Measurements from ENCODE around the gene HBZ.
A peak's percentile ranks its signal among the peaks of the same experiment; 100 is the strongest.
"Not testable (repeated sequence)": the region's sequence is repeated elsewhere in the genome, so short reads cannot be mapped to it uniquely, and the experiment has no call there.

HBZ gene

DNA sequence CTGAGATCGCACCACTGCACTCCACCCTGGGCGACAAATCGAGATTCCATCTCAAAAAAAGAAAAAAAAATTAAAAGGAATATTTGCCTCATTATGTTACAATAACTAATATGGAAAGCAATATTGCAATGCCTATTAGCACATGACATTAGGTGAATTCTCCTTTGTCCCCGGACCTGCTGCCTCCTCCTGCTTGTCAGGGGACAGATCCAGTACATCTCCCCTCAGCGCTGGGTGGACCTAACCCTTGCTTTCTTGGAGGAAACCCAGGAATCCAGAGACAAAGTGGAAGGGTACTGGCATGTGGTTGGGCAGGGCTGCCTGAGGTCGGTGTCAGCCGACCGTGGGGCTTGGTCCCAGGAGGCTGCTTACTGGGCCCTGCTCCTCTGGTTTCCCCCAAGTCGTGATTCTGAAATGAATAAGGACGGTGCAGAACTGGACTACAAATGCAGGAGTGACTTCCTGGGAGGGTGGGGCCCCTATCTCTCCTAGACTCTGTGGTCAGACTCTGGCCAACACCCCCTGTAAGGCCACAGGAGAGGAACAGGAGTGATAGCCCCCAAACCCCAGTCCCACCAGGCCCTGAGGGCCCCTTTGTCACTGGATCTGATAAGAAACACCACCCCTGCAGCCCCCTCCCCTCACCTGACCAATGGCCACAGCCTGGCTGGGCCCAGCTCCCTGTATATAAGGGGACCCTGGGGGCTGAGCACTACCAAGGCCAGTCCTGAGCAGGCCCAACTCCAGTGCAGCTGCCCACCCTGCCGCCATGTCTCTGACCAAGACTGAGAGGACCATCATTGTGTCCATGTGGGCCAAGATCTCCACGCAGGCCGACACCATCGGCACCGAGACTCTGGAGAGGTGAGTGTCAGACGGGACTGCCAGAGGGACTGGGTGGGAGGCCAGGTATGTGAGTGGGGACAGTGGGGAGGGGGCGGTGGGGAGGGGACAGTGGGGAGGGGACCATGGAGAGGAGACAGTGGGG is at the start of gene HBZ:
Gene HBZ (plus strand): TSS at position 504 of the 988 bp plus-strand sequence. CDS start 266 bp downstream, at position 770.
- DNase-seq (ENCODE audit: low spot score) = no peak

DNA sequence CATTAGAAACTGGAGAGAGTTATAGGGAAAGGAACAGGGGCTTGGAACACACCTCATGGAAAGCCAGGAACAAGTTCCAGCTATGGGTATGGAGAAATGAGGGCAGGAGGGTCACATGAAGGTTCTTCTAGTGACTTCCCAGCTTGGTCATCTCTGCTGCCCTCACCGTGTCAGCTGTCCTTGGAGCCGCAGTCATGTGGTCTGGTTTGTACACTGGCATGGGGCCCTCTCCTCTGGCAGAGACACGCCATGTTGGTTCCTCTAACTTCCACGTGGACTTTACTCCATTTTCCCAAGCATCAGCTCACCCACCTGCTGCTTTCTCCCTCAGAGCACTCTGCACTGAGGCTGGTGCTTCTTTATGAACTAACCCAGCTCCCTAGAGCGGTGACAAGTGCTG is 48.1 kb upstream of the HBZ start:
- no peak for DNase-seq (ENCODE audit: low spot score)

DNA sequence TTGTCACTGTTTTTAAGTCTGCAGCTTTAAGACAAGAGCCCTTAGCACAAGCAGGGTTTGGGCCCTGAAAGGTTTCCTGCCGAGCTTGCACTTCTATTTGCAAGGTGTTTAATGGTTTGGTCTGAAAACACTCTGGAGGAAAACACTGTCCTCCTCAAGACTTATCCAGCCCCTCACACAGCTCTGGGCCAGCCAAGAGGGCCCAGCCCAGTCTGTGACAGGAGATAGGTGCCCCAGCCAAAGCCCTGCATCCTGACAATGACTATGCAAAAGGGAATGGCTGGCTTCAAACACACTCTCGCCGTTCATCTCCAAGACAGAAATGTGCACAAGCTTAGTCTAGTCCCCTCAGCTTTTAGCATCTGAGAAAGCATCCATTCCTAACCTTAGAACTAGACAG is 47.5 kb upstream of the HBZ start:
- no peak for DNase-seq (ENCODE audit: low spot score)

DNA sequence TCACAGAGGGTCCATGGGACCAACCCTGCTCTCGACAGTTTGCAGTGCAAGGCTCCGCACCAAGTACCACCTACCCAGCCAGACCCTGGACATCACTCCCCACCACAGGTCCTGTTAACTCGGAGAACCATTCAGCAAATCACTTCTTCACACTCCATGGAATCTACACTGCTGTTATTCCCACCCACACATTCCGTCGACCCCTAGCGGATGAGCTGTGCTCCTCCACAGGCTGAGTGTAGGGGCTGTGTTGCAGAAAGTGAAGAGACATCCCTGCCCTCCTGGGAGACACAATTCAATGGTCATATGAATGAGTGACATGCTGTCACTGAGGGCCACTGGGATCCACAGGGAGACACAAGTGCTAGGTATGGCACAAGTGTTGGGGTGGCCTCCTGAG is 46.9 kb upstream of the HBZ start:
- DNase-seq (ENCODE audit: low spot score) = no peak

DNA sequence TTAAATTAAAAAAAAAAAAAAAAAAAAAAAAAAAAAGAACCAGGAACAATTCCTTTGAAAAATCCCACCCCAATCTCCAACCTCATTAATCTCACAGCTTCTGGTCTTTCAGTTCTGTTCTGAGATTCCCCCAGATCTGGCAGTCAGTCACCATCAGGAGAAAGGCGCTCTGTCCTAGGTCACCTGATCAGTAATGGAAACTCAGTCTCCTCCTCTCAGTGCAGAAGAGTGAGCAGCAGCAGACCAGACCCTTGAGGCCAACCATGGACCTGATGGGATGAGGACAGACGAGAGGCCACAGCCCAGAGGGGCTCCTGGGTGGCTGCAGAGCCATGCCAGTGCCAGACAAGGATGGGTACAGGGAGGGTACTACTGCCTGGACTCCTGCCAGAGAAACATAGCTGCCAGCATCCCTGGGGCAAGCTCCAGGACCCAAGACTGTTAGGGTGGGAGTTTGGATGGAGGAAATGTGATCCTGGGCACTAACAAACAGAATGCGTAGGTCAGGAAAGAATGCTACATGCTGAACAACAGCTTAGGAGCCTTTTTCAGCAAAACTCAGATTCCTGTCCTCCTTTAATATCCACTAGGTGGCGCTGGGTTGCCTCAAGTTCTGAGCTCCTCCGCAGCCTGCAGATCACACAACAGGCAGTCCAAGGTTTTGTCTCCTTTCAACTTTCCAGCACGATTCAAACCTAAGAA is 45.7 kb upstream of the HBZ start:
- peak; percentile 84 for DNase-seq (ENCODE audit: low spot score)

DNA sequence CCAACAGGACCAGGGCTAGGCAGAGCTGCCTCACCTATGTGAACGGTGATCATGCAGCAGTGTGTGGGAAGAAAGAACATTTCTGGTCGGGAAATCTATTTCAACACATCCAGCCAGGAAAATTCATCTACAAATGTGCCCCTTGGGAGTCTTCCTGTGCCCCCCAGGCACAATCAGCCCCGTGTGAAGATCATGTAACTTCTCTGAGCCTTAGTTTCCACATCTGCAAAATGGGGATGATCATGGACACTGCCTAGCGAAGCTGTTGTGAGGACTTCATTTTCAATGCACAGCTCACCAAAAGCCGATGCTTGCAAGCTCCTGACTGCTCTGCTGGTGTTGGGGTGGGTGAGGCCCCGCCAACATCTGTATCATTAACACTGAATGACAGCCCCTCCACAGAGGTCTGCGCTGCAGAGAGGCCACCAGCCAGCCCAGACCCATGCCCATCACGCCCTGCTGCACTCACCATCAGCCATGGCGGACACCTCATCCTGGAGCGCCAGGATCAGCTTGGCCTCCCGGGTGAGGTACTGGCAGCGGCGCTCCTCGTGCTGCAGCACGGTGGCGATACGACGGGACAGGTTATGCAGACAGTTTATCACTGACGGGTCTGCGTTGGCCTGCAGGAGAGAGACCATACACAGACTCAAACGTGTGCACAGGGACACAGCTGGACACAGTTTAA is 40.1 kb upstream of the HBZ start:
- no peak for DNase-seq (ENCODE audit: low spot score)

DNA sequence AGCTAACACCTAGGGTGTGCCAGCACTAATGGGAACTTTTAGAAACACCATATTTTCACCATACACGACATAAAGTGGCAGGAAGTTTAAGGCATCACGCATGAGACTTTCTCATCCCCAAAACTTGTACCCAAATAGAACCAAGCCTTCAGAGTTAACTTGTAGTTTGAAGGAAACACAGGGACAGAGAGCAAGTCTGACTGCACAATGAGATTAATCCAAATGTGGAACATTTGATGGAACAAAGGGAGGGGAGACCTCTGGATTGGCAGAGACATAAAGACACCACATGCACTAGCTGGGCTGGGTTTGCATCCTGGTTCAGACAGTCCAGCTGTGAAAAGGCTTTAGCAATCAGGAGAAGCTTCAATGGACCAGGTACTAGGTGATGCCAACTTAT is 38.1 kb upstream of the HBZ start:
- no peak for DNase-seq (ENCODE audit: low spot score)

DNA sequence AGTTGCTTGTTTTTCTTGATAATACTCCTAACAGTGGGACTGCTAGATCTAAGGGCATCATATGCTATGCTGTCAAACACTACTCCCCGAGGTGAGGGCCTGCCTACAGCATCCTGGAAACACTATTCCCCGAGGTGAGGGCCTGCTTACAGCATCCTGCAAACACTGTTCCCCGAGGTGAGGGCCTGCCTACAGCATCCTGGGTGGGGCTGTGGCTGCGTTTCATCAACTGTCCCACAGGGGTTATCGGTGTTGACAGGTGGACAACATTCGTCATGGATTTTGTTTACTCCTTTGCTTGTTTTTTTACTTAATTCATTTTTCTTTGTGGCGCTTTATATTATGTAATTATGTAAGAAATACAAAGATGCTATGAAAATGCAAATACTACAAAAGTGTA is 36.4 kb upstream of the HBZ start:
- DNase-seq (ENCODE audit: low spot score) = no peak

DNA sequence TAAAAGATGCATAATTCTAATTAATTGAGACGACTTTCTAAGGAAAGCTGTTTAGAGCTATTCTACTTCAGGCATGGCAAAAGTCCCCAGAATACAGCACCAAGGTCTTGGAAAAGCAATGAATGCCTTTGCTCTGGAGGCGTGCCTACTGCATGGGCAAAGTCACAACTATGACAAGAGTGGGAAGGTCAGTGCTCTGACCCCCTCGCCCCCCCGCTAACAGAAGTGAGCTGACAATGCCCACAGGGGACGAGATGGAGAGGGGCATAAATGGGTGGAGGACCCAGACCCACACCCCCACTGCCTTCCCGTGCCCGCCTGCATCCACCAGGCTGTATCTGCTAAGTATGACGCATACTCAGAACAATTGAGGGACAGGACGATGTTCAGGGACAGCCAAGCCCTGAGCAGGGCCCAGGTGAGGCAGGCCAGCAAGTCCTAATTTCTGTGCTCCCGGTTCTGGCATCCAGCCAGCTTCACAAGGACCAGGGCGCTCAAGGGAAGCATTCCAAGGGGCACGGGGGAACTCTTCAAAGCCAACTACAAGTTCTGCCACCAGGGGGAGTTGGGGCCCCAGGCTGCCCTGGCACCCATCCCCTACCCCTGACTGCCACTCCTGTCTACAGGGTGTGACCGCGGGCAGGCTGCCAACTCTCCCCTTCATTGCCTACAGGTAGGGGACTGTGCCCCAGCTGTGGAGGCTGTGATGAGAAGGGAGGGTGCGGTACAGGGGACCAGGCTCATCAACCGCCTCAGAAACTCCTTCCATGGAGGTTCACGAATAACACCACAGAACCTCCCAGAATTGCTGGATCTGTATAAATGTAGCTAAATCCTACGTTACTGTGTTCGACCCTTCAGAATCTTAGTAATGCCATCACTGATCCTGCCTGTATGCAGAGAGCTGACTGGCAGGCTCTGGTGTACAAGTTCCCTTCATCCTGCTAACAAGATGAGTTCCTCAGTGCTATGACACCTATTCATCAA is 34.8 kb upstream of the HBZ start:
- no peak for DNase-seq (ENCODE audit: low spot score)

DNA sequence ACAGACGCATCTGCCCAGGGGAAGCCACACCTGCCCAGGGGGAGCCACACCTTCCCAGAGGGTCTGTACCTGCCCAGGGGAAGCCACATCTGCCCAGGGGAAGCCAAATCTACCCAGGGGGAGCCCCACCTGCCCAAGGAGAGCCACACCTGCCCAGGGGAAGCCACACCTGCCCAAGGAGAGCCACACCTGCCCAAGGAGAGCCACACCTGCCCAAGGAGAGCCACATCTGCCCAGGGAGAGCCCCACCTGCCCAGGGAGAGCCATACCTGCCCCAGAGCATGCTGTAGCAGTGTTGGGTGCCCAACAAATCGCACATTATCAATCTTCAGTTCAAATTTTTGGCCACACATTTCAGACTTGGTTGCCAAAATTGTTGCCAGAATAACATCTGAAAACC is 33.6 kb upstream of the HBZ start:
- no peak for DNase-seq (ENCODE audit: low spot score)

DNA sequence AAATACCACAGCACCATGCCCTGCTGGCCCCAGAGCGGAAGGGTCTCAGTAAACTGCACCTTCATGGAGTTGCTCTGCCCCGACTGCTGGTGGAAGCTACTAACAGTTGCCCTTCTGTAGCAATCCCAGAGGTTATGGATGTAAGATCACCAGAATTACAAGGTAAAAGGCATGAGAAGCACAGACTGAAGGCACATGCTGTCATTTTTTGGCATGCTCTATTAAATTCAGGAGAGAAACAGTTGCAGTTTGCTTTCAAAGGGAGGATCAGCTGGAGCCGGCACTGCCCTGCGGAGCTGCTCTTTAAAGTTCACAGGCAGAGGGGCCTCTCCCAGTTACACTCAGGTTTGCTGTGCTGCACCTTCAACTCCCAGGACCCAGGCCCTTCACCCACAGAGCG is 33.1 kb upstream of the HBZ start:
- no peak for DNase-seq (ENCODE audit: low spot score)

DNA sequence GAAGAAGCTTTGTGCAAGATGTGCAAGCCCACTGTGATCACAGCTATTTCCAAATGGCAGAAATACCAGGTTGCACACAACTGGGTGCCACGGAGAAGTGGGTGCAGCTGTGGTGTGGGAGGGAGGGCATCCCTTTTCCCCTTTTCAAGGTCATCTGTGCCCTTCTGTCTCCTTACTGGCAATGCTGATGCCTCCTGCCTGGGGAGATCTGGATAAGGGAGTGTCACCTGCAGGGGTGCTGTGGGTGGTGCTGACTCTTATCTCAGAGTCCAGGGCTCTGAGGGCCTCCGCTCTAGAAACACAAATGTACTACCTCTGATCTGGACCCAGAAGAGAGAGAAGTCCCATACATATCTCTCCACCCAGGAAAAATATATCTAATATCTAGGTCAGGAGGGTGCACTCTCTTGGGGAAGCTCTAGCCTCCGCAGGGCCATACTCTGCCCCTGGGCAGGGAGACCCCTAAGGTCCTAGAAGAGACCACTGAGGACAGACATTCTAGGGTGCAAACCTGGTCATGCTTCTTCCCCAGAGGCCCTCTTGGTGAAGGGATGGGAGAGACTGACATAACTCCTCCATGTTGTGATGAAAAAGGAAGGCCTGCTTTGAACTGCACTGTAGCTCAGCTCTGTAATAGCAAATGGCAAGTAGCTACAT is 32.5 kb upstream of the HBZ start:
- no peak for DNase-seq (ENCODE audit: low spot score)

DNA sequence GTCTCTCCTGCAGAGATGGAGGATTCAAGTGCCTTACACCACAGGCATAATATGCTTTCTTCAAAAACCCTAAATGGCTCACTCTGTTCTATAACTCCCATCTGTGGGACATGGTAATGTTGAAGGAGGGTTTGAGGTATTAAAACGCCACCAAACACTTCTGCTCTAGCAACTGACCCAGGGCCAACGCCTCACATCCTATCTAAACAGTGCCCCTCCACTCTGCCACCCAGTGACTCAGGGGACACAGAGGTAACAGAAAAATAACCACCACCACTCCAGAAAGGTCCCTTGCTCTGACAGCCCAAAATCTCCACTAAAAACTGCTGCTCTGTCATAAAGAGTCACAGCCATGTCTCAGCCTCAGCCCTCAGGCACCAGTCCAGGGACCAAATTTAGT is 31.7 kb upstream of the HBZ start:
- DNase-seq (ENCODE audit: low spot score) = no peak

DNA sequence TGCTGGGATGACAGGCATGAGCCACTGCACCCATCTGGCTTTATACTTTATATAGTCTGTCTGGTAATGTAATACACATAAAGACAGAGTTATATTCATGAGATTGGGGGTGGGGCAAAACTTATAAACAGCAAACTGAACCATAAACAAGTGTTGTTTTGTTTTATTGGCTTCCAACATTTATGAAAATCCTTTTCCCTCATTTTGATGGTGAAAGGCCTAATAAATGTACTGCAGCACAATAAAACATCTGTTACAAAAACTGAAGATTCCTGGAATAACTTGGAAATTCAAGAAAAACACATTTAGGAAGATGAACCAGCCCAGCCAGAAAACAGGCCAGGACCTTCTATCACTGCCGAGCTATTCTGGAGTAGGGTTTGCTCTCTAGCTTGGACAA is 30.1 kb upstream of the HBZ start:
- DNase-seq (ENCODE audit: low spot score) = no peak

DNA sequence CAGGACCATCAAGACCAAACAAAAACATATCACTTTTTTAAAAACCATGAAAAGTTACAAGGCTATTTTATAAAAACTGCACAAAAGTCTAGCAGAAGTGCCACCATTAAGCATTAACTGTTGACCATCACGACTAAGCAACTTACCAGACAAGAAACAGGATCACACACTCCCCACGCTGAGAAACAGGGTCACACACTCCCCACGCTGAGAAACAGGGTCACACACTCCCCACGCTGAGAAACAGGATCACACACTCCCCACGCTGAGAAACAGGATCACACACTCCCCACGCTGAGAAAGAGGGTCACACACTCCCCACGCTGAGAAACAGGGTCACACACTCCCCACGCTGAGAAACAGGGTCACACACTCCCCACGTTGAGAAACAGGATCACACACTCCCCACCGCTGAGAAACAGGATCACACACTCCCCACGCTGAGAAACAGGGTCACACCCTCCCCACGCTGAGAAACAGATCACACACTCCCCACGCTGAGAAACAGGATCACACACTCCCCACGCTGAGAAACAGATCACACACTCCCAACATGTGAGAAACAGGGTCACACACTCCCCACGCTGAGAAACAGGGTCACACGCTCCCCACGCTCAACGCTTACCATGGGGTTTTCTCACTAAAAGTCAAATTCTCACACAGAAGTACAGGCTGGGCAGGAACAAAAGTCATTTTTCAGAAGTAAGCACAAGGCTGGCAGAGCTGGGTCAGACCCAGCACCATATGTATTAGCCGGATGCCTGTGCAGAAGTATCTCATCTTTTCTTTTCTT is 28.7 kb upstream of the HBZ start:
- not testable (repeated sequence) for DNase-seq (ENCODE audit: low spot score)

DNA sequence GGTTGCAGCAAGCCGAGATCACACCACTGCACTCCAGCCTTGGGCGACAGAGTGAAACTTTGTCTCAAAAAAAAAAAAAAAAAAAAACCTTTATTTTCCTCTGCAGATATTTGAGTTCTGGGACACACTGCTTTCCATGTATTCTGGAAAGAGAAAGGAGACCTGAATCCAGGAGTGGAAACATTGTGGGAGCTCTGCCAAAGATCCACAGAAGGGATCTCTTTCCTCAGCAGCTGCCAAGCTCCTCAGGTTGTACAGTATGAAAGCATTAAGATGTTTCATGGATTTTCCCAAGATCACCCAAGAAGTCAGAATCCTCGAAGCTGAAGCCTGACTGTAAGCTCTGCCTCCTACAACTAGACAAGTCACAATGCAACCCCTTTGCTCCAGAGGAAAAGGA is 27.4 kb upstream of the HBZ start:
- no peak for DNase-seq (ENCODE audit: low spot score)

DNA sequence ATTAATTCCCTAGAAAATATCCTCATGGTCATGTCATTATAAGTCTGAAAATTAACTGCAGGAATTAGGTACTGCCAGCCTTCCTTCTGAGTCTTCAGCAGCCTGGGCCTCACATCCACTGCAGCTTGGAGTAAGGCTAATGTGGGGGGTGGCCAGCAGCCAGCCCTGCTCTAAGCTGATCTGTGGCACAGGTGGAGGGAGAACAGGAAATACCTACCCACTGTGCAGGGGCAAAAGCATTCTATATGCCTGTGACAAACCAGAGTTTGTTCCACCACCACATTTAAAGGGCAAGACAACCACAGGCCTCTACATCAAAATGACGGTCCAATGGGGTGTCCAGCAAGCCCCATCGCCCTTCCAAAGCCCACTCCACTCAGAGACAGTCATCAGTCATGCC is 23.4 kb upstream of the HBZ start:
- no peak for DNase-seq (ENCODE audit: low spot score)

DNA sequence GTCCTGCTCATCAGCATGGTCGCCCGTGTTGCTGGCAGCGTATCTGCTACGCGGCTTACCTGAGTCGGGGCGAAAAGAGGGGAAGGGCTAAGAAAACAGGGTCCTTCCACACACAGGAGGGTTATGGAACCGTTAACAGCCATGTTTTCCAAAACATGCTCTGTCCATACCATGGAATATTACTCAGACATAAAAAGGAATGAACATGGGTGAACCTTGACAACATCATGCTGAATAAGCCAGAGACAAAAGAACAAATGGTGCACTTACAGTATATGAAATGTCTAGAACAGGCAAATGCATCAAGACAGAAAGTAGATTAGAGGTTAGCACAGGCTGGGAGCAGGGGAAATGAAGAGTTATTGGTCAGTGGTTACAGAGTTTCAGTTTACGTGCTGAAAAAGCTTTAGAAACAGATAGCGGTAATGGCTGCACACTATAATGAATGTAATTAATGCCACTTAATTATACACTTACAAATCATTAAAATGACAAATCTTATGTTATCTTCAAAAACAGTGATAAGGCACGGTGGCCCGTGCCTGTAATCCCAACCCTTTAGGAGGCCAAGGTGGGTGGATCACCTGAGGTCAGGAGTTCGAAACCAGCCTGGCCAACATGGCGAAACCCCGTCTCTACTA is 21.8 kb upstream of the HBZ start:
- no peak for DNase-seq (ENCODE audit: low spot score)

DNA sequence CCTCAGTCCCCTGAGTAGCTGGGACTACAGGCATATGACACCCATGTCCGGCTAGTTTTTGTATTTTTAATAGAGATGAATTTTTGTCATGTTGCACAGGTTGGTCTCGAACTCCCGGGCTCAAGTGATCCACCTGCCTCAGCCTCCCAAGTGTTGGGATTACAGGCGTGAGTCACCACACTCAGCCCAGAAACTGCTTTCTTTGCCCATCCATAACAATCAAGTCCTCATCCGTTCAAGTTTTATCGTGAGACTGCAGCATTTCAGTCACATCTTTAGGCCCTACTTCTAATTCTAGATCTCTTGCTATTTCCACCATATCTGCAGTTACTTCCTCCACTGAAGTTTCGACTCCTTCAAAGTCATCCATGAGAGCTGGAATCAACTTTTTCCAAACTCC is 20.3 kb upstream of the HBZ start:
- DNase-seq (ENCODE audit: low spot score) = no peak

DNA sequence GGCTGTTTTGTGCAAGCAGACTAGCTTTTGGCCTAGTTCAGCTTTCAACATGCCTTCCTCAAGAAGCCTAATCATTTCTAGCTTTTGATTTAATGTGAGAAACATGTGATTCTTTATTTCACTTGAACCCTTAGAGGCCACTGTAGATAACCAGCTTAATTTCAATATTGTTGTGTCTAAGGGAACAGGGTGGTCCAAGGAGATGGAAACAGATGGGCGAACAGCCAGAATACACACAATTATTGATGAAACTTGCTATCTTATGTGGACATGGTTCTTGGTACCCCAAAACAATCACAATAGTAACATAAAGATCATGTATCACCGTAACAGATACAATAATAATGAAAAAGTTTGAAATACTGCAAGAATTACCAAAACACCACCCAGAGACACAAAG is 18.7 kb upstream of the HBZ start:
- DNase-seq (ENCODE audit: low spot score) = no peak
